Frontal cortex (tissue), 4 donors: ENCODE results near the gene REEP6. TPM values are rescaled to one million over a fixed set of nuclear protein-coding genes. Genes with fewer than 3 reads are reported as not detected.
"Not testable (repeated sequence)": the region's sequence is repeated elsewhere in the genome, so short reads cannot be mapped to it uniquely, and the experiment has no call there.

Experiments
- DNase-seq, 2 donors: peaks; one replicate each; pipeline ENCODE4 v3.0.0; 2012; ENCODE audit warnings: low spot score in 2 of 2
- FAIRE-seq: peaks from 2 replicates; lab custom pipeline; 2012; peaks lifted over from hg19 to GRCh38; lab: Jason Lieb, UNC
- total RNA-seq: library from RNA; depleted of rRNA; stranded (reverse); fragments of >200 nt; gene quantifications from one replicate; pipeline ENCODE4 v1.2.3, GENCODE V29; 2014
- donor health status: control.
- donor health status: control.
- donor health status: control.

The REEP6 gene
- total RNA-seq, 1 donor from 2014 or later: 2.4 TPM

DNA sequence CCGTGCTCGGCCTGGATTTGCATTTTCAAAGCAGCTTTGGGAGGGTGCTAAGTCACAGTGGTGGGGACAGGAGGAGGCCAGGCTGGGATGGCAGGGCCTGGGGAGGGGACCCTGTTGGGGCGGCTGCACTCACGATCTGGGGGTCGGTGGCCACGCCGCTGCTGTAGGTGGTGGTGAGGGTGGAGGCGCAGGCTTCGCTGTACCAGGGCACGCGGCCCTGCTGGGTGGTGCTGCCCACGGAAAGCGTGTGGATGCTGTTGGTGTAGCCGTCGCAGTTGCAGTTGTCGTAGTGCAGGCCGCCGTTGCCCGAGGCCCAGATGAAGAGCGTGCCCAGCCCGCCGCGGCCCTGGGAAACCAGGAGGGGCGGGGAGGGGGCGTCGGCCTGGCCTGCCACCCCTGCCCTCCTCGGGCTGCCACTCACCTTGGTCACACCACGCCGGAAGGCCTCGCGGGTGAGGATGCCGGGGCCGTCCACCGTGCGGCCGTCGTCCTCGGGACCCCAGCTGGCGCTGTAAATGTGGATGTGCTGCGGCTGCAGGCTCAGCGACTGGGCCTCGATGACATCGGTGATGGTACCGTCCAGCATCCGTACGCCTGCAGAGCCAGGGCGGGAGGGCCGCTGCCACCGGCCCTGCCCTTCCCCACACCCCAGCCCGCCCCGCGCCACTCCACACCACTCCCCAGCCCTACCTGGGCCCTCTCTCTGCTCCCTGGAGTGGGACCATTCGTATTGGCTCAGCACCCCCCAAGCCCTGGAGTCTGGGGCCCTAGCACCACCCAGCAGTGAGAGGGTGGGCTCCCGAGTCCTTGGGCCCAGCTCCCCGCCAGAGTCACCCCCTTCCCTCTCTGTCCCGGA, 4.0 kb upstream of the REEP6 start:
- DNase-seq (no peak), FAIRE-seq (no peak)

DNA sequence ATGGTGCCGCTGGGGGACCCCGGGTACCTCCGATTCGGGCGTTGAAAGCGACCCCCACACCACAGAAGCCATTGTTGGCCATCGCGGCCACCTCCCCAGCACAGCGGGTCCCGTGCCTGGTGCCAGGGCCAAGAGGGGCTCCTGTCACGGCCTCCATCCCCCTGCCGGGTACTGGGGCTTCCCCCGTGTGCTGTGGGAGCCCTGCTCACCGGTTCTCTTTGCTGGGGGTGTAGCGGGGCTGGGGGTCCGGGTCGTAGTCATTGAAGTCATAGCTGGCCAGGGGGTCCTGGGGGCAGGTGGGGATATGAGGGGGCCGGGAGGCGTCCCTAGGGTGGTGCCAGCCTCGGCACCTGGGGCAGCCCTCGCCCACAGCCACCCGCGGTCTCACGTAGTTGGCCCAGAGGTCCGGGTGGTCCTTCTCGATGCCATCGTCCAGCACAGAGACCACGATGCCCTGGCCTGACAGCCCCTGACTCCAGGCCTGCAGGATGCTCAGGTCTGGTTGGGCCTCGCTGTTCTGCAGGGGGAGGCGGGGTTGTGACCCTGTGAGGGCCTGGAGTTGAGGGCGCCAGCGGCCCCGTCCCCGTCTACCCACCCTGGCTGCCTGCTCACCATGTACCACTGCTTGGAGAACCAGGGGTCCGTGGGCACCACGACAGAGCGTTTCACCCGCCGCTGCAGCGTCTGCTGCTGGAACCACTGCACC, 3.3 kb upstream of the REEP6 start:
- DNase-seq (no peak), FAIRE-seq (no peak)

- DNase-seq (no peak), FAIRE-seq (no peak)
Measured at GRCh38 chr19:1488282-1488601, 2.7 kb upstream of the REEP6 start.

- peak; percentile 12 to 37 for DNase-seq
- FAIRE-seq: no peak
Measured at GRCh38 chr19:1489463-1490310, 1.3 kb upstream of the REEP6 start.

- peak; percentile 98 for DNase-seq
- FAIRE-seq: peak; percentile 64
Measured at GRCh38 chr19:1490311-1491113, 469 bp upstream of the REEP6 start, which contains the start of gene PCSK4. Gene PCSK4, minus strand, starts transcription at chr19:1490350. Its CDS starts 4 bp downstream, at chr19:1490346.

- DNase-seq (no peak), FAIRE-seq (no peak)
Measured at GRCh38 chr19:1491849-1492170, 829 bp downstream of the REEP6 start.

DNA sequence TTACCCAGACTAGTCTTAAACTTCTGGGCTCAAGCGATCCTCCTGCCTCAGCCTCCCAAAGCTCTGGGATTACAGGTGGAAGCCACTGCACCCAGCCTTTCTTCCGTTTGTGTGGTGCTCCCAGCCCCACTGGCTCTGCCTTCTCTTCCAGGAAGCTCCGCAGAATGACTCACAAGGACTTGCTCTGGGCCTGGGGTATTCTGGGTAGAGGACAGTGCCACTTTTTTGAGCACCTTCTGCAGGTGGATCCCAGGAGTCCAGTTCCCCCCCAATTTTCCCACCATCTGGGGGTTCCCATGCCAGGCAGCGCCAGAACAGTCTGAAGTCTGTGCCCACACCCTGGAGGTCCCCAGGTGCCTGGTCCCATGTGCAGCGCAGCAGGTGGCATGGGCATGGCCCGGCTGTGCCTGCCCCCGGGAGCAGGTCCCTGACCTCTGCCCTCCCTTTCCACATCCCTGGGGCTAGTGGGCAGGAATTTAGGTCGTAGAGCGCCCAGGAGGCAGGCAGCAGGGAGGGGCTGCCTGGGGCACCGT, 1.6 kb downstream of the REEP6 start:
- DNase-seq (no peak), FAIRE-seq (no peak)

DNA sequence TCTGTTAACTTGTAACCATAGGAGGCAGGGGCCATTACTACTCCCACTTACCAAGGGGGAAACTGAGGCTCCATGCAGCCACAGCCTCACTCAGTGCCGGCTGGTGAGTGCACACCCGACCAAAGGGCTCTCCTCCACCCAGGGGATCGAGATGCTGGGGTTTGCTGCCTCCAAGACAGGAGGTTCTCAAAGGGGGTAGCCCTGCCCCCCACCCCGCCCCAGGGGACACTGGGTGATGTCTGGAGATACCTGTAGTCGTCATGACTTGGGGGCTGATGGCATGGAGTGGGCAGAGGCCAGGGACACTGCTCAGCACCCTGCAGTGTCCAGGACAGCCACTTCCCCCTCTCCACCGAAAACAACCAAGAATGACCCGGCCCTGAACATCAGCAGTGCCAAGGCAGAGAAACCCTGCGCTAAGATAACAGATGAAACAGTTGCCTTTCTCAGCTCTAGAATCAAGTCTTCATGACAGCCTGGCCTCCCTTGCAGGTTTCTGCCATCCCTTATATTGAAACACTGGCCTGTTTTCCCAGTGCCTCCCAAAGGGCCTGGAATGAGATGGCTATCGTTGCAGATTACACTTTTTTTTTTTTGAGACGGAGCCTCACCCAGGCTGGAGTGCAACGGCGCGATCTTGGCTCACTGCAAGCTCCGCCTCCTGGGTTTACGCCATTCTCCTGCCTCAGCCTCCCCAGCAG, 3.3 kb downstream of the REEP6 start:
- DNase-seq (no peak), FAIRE-seq (no peak)

- FAIRE-seq: no peak
- DNase-seq: no peak
Measured at GRCh38 chr19:1495051-1495798, 4.2 kb downstream of the REEP6 start.

- FAIRE-seq: no peak
Measured at GRCh38 chr19:1495799-1496713, 5.1 kb downstream of the REEP6 start.

DNA sequence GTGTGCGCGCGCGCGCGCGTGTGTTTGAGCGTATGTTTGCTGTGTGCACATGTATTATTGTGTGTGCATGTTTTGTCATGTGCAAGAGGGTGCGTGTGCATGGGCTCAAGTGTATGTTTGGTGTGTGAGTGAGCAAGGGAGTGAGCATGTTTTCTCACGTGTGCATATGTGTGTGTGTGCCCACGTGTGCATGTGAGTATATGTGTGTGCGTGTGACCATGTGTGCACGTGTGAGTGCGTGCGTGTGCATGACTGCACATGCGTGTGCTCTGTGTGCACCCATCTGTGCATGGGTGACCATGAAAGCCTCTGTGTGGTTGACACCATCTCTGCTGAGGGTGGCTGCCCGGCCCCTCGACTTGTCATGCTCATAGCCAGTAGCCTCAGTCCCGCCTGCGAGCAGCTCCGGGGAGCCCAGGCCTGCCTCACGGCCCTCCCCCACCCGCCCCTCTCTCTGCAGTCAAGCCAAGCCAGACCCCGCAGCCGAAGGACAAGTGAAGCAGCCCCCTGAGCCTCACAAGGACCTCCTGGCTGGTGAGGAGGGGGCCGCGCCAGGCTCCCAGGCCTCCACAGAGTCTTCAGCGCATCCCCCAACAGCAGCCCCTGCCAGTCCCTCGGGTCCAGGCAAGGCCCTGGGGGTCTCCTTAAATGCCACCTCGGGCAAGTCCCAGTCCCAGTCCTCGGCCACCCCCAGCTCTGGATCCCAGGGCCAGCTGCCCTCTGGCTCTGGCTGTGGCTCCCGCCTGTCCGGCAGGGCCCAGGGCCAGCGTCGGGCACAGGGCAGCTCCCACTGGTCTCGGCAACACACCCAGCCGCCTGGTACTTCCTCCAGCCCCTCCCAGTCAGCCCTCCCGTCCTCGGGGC, 6.0 kb downstream of the REEP6 start:
- FAIRE-seq: no peak
- no peak for DNase-seq

More at GRCh38 chr19:1495799-1496713, 5.1 kb downstream of the REEP6 start:
- no peak for DNase-seq

DNA sequence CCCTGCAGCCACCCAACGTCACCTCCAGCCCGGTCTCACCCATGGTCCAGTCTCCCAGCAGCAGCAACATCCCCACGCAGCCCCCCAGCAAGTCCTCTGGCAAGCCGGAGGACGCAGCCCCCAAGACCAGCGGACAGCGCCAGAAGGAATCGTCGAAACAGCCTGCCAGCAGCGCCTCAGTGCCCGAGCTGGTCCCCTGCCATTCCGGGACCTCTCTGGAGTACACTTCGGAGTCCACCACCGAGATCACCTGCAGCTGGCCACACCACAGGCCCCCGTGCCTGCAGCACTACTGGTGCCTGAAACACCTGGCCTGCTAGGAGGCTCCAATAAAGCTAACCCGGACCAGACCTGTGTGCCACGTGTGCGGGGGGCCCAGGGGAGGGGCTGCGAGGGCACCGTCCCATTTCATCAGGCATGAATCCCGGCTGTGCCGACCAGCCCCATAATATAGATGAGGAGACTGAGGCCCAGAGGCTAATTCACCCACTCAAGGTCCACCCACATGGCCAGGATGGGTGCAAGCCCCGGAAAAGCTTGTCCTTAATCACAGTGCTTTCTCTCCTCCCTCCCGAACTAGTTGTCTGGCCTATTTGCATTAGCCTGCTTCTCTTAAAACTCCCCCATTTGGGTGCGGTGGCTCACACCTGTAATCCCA, 6.7 kb downstream of the REEP6 start:
- no peak for DNase-seq
- FAIRE-seq: no peak

DNA sequence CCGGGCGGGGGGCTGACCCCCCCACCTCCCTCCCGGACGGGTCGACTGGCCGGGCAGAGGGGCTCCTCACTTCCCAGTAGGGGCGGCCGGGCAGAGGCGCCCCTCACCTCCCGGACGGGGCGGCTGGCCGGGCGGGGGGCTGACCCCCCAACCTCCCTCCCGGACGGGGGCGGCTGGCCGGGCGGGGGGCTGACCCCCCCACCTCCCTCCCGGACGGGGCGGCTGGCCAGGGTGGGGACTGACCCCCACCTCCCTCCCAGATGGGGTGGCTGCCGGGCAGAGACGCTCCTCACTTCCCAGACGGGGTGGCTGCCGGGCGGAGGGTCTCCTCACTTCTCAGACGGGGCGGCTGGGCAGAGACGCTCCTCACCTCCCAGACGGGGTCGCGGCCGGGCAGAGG, 8.2 kb downstream of the REEP6 start:
- not testable (repeated sequence) for FAIRE-seq, DNase-seq

DNA sequence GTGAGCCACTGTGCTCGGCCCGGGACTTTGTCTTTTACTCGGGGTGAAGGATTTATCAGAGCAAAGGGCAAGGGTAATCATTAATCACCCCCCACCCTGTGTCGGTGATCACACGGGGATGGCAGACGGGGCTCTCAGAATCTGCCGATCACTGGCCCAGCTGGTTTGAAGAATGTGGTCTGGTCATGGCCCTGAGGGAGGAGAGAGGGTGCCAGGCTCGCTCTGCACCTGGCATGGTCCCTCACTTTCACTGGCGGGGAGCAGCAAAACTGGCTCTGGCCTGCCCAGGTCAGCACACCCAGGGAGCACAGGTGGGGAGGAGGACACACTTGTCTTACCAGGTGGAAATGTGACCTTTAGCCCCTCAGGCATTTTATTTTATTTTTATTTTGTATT, 10.2 kb downstream of the REEP6 start:
- FAIRE-seq (no peak), DNase-seq (no peak)

- DNase-seq (no peak), FAIRE-seq (no peak)
Measured at GRCh38 chr19:1502433-1503088, 11.6 kb downstream of the REEP6 start.
